Measurements from ENCODE around the gene TAOK2. TPM values are rescaled to one million over a fixed set of nuclear protein-coding genes. Genes with fewer than 3 reads are reported as not detected.

The TAOK2 gene
- total RNA-seq, 2 experiments from 2014 or later: 24.1 to 24.4 TPM

- no peaks in the 10 kb centered on the region for H3K27me3 Mint-ChIP-seq
- CTCF ChIA-PET: interaction anchor here (0.6 to 0.8 kb wide), 2 partner anchors 52 to 193 kb away, joined by 3 read pairs; no protein-coding TSS in a partner anchor
- no peak for ATAC-seq
- intact Hi-C loops (cut with DNase I, micrococcal nuclease): no loop called here
- no peaks in the 10 kb centered on the region for H3K9me3 Mint-ChIP-seq (ENCODE audit: low read depth)
- no peak overlapping the region for H3K27ac Mint-ChIP-seq
- H3K36me3 Mint-ChIP-seq (ENCODE audit: low read depth): peaks cover 27% of the 10 kb centered on the region
- POLR2A ChIA-PET: no interaction called here
- no peak overlapping the region for H3K4me3 Mint-ChIP-seq
- no peaks in the 10 kb centered on the region for H3K4me1 Mint-ChIP-seq
- DNase-seq: no peak
Observed at GRCh38 chr16:29988346-29989075, 14.8 kb downstream of the TAOK2 start.

- peaks cover 29% of the 10 kb centered on the region for H3K36me3 Mint-ChIP-seq (ENCODE audit: low read depth)
- no peak for DNase-seq
- ChIA-PET CTCF (interaction anchor here (0.6 to 0.8 kb wide), 2 partner anchors 52 to 194 kb away, joined by 3 read pairs; no protein-coding TSS in a partner anchor), POLR2A (no interaction called here)
- no peak overlapping the region for H3K4me3 Mint-ChIP-seq
- no peak for ATAC-seq
- no peak overlapping the region for H3K27ac Mint-ChIP-seq
- H3K27me3 Mint-ChIP-seq: no peaks in the 10 kb centered on the region
- intact Hi-C loops (cut with DNase I, micrococcal nuclease): no loop called here
- peaks cover 5% of the 10 kb centered on the region for H3K4me1 Mint-ChIP-seq
- H3K9me3 Mint-ChIP-seq (ENCODE audit: low read depth): no peaks in the 10 kb centered on the region
Observed at GRCh38 chr16:29989111-29989858, 15.6 kb downstream of the TAOK2 start.

- peaks cover 31% of the 10 kb centered on the region for H3K36me3 Mint-ChIP-seq (ENCODE audit: low read depth)
- H3K9me3 Mint-ChIP-seq (ENCODE audit: low read depth): no peaks in the 10 kb centered on the region
- H3K4me1 Mint-ChIP-seq: peaks cover 12% of the 10 kb centered on the region
- no peak overlapping the region for H3K4me3 Mint-ChIP-seq
- DNase-seq (no peak), ATAC-seq (no peak)
- ChIA-PET CTCF (no interaction called here), POLR2A (no interaction called here)
- intact Hi-C loops (cut with DNase I, micrococcal nuclease): loop anchor here in 1 of 2 experiments (10.0 kb wide), 1 partner anchor 175 kb away; the partner anchor contains the start of genes PAGR1 and PRRT2
- no peaks in the 10 kb centered on the region for H3K27me3 Mint-ChIP-seq
- H3K27ac Mint-ChIP-seq: no peak overlapping the region
Observed at GRCh38 chr16:29990034-29990433, 16.4 kb downstream of the TAOK2 start.

GRCh38 chr16:29990883-29991570 is 17.4 kb downstream of the TAOK2 start:
- Mint-ChIP-seq H3K27me3 (no peaks in the 10 kb centered on the region), H3K9me3 (ENCODE audit: low read depth) (no peaks in the 10 kb centered on the region), H3K36me3 (ENCODE audit: low read depth) (peaks cover 27% of the 10 kb centered on the region), H3K27ac (no peak overlapping the region), H3K4me3 (no peak overlapping the region), H3K4me1 (peaks cover 12% of the 10 kb centered on the region)
- intact Hi-C loops (cut with DNase I, micrococcal nuclease): loop anchor here in 1 of 2 experiments (10.0 kb wide), 1 partner anchor 176 kb away; the partner anchor contains the start of genes PAGR1 and PRRT2
- no peak for DNase-seq
- CTCF ChIA-PET: no interaction called here
- POLR2A ChIA-PET: no interaction called here
- ATAC-seq: no peak

GRCh38 chr16:29991571-29991904 is 17.9 kb downstream of the TAOK2 start:
- POLR2A ChIA-PET: no interaction called here
- intact Hi-C loops (cut with DNase I, micrococcal nuclease): loop anchor here in 1 of 2 experiments (10.0 kb wide), 1 partner anchor 177 kb away; the partner anchor contains the start of genes PAGR1 and PRRT2
- CTCF ChIA-PET: no interaction called here
- no peaks in the 10 kb centered on the region for H3K27me3 Mint-ChIP-seq
- no peak for DNase-seq
- ATAC-seq: no peak
- H3K9me3 Mint-ChIP-seq (ENCODE audit: low read depth): no peaks in the 10 kb centered on the region
- no peak overlapping the region for H3K27ac Mint-ChIP-seq
- peaks cover 12% of the 10 kb centered on the region for H3K4me1 Mint-ChIP-seq
- H3K4me3 Mint-ChIP-seq: no peak overlapping the region
- peaks cover 28% of the 10 kb centered on the region for H3K36me3 Mint-ChIP-seq (ENCODE audit: low read depth)

- Mint-ChIP-seq H3K4me3 (no peak overlapping the region), H3K27me3 (no peaks in the 10 kb centered on the region), H3K4me1 (peaks cover 17% of the 10 kb centered on the region), H3K36me3 (ENCODE audit: low read depth) (peaks cover 30% of the 10 kb centered on the region), H3K9me3 (ENCODE audit: low read depth) (no peaks in the 10 kb centered on the region), H3K27ac (no peak overlapping the region)
- ChIA-PET POLR2A (interaction anchor here (1.2 to 1.4 kb wide), 2 partner anchors 19 to 67 kb away, joined by 5 to 6 read pairs; partner anchors contain the start of genes KCTD13 and TAOK2), CTCF (interaction anchor here (1.5 kb wide), 1 partner anchor 11 kb away, joined by 4 read pairs; no protein-coding TSS in a partner anchor)
- intact Hi-C loops (cut with DNase I, micrococcal nuclease): loop anchor here in 1 of 2 experiments (10.0 kb wide), 1 partner anchor 178 kb away; the partner anchor contains the start of genes PAGR1 and PRRT2
- ATAC-seq (no peak), DNase-seq (no peak)
Observed at GRCh38 chr16:29992344-29992967, 18.8 kb downstream of the TAOK2 start.

- ATAC-seq (no peak), DNase-seq (no peak)
- POLR2A ChIA-PET: interaction anchor here (0.8 to 1.4 kb wide), 4 partner anchors 18 to 177 kb away, joined by 3 to 6 read pairs (median 4); partner anchors contain the start of genes KCTD13 and TAOK2
- CTCF ChIA-PET: interaction anchor here (0.8 to 1.5 kb wide), 3 partner anchors 12 to 327 kb away, joined by 3 to 4 read pairs (median 3); no protein-coding TSS in a partner anchor
- Mint-ChIP-seq H3K27ac (no peak overlapping the region), H3K36me3 (ENCODE audit: low read depth) (peaks cover 37% of the 10 kb centered on the region), H3K4me1 (peaks cover 21% of the 10 kb centered on the region), H3K27me3 (no peaks in the 10 kb centered on the region), H3K9me3 (ENCODE audit: low read depth) (no peaks in the 10 kb centered on the region), H3K4me3 (no peak overlapping the region)
- intact Hi-C loops (cut with DNase I, micrococcal nuclease): loop anchor here in 1 of 2 experiments (10.0 kb wide), 1 partner anchor 179 kb away; the partner anchor contains the start of genes PAGR1 and PRRT2
Observed at GRCh38 chr16:29993191-29993902, 19.7 kb downstream of the TAOK2 start.

- POLR2A ChIA-PET: interaction anchor here (0.8 to 1.6 kb wide), 5 partner anchors 19 to 177 kb away, joined by 3 to 8 read pairs (median 5); partner anchors contain the start of genes KCTD13 and TAOK2
- DNase-seq: no peak
- Mint-ChIP-seq H3K36me3 (ENCODE audit: low read depth) (peaks cover 41% of the 10 kb centered on the region), H3K4me1 (peaks cover 21% of the 10 kb centered on the region), H3K27ac (peak overlapping the region; percentile 98), H3K27me3 (no peaks in the 10 kb centered on the region), H3K9me3 (ENCODE audit: low read depth) (no peaks in the 10 kb centered on the region), H3K4me3 (peak overlapping the region; percentile 96)
- ATAC-seq: no peak
- CTCF ChIA-PET: interaction anchor here (0.8 to 1.0 kb wide), 2 partner anchors 21 to 327 kb away, joined by 3 read pairs; no protein-coding TSS in a partner anchor
- intact Hi-C loops (cut with DNase I, micrococcal nuclease): loop anchor here in 1 of 2 experiments (10.0 kb wide), 1 partner anchor 179 kb away; the partner anchor contains the start of genes PAGR1 and PRRT2
Observed at GRCh38 chr16:29993903-29994599, 20.4 kb downstream of the TAOK2 start.

GRCh38 chr16:29994600-29995323 is 21.1 kb downstream of the TAOK2 start:
- peak overlapping the region; percentile 98 for H3K27ac Mint-ChIP-seq

More at GRCh38 chr16:29994600-29995323, 21.1 kb downstream of the TAOK2 start:
- ATAC-seq (peak; percentile 53), DNase-seq (peak; percentile 86)
- intact Hi-C loops (cut with DNase I, micrococcal nuclease): loop anchor here (1.0 to 10.0 kb wide), 4 partner anchors 59 to 180 kb away; partner anchors contain the start of genes ALDOA (in 1 of the 2), ASPHD1 (in 1 of the 2), PAGR1 (in 1 of the 2) and PRRT2 (in 1 of the 2)
- H3K9me3 Mint-ChIP-seq (ENCODE audit: low read depth): no peaks in the 10 kb centered on the region
- POLR2A ChIA-PET: interaction anchor here (0.9 to 1.6 kb wide), 3 partner anchors 9 to 71 kb away, joined by 3 to 8 read pairs (median 3); partner anchors contain the start of genes ALDOA and TAOK2
- no peaks in the 10 kb centered on the region for H3K27me3 Mint-ChIP-seq
- CTCF ChIA-PET: interaction anchor here (0.6 to 1.2 kb wide), 2 partner anchors 69 to 117 kb away, joined by 3 to 5 read pairs; partner anchors contain the start of gene KCTD13
- H3K4me3 Mint-ChIP-seq: peak overlapping the region; percentile 96
- peaks cover 45% of the 10 kb centered on the region for H3K36me3 Mint-ChIP-seq (ENCODE audit: low read depth)
- H3K4me1 Mint-ChIP-seq: peaks cover 24% of the 10 kb centered on the region
